Measurements from ENCODE around the gene CLTC.
A peak's percentile ranks its signal among the peaks of the same experiment; 100 is the strongest.

The CLTC gene

DNA sequence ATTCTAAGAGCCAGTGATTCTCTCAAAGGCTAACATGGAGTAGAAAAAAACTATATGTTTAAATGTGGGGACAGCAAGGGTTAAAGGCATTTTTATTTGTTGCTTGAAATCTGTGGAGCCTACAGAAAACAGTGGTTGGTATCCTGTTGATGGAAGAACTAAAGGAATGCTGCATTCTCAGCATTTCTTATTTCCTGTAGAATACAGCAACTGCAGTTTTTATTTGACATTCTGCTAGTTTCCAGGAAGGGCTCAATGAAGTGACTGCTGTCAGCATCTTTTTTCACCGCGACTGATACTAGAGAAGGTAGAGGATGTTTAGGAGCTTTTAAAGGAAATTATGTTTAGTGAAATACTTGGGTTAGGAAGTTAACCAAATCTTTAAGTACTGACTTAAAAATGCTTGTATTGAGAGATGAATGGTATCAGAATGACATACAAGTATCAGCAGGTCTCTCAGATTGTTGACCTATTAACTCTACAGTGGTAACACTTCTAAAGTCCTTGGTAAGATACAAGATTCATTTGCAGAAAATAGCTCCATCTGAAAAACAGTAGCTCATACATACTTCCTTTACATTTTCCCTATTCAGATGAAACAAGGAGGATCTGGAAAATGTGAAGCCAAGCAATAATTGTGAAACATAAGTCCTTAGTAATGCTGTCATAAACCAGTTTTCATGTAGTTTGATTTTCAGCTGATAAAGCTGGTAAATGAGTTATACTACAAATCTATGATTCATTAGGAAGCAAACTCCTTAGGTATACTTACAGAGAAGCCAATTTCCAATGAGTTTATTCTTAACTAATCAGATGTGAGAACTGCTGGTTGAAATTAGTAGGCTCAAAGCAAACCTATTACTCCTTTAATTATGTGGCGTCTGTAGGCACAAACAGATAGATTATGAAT lies 15.2 kb downstream of the CLTC start:
- DNase-seq (ENCODE audit: low read depth): peak; percentile 58

DNA sequence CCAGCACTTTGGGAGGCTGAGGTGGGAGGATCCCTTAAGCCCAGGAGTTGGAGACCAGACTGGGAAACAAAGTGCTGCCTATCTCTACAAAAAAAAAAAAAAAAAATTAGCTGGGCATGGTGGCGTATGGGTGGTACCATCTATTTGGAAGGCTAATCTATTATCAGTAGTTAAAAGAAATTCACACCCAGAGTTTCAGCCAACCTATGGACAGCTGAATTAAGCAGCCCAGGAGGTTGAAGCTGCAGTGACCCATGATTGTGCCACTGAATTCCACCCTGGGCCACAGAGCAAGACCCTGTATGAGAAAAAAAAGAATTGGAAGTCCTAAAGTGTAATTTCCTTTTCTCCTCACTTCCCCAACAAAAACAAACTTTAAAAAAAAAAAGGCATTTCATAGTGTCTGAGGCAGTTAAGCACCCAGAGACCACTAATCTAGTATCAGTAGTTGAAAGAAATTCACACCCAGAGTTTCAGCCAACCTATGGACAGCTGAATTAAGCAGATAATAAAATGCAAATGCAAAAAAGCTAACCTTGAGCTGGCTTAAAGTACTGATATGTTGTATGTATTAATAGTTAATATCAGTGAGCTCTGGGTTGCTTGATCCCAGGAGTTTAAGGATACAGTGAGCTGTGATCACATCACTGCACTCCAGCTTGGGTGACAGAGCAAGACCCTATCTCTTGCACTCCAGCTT lies 18.1 kb downstream of the CLTC start:
- DNase-seq (ENCODE audit: low read depth): no peak

DNA sequence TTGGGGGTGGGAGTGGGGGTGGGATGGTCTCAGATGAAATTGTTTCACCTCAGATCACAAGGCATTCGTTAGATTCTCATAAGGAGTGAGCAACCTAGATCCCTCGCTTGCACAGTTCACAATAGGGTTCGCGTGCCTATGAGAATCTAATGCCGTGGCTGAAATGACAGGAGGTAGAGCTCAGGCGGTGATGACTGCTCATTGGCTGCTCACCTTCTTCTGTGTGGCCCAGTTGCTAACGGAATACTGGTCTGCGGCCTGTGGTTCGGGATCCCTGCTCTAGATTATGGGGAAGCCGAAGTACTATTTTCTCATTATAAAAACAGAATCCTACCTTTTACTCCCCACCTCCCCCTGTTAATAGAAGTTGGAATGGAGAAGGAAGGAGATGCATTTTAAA lies 18.9 kb downstream of the CLTC start:
- no peak for DNase-seq (ENCODE audit: low read depth)

DNA sequence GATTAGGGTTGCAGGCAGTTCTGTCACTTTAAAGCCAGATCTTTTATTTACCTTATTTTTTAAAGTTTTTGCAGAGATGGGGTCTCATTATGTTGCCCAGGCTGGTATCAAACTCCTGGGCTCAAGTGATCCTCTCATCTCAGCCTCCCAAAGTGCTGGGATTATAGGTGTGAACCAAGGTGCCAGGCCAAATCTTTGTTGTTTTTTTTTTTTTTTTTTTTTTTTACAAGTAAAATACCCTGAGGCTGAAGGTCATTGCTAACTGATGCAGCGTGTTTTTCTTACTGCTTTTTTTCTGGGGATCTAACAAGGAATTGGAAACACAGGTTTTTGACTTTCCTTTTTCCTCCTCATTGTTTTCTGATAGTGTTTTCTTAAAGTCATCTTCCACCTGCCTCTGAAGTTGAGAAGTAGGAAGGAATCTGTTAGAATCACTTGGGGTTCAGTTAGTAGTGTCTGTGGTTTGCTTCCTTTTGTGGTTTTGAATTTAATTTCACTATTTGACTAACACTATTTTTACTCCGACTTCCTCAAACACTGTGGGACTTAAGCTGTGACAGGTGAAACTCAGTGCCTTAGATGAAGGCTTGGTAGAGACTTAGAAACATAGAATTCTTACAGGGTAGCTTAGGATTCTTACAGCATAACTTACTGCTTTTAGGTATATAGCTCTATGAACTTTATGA lies 22.2 kb downstream of the CLTC start:
- no peak for DNase-seq (ENCODE audit: low read depth)

DNA sequence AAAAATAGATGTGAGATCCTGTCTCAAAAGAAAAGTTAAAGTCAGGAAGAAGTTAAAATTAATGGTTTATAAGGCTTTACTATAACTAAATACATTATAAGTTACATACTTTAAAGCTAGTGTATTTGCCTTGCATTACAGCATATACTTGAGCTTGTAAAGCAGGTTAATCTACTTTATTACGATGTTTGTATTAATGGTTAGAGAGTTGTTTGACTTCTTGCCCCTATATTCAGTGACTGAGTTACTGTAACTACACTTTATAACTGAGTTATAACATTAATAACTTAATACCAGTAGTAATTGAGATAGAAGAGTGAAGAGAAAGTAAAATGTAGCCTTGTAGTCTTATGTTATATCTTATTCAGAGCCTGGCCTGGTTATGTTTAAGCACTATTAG lies 22.9 kb downstream of the CLTC start:
- DNase-seq (ENCODE audit: low read depth): no peak

DNA sequence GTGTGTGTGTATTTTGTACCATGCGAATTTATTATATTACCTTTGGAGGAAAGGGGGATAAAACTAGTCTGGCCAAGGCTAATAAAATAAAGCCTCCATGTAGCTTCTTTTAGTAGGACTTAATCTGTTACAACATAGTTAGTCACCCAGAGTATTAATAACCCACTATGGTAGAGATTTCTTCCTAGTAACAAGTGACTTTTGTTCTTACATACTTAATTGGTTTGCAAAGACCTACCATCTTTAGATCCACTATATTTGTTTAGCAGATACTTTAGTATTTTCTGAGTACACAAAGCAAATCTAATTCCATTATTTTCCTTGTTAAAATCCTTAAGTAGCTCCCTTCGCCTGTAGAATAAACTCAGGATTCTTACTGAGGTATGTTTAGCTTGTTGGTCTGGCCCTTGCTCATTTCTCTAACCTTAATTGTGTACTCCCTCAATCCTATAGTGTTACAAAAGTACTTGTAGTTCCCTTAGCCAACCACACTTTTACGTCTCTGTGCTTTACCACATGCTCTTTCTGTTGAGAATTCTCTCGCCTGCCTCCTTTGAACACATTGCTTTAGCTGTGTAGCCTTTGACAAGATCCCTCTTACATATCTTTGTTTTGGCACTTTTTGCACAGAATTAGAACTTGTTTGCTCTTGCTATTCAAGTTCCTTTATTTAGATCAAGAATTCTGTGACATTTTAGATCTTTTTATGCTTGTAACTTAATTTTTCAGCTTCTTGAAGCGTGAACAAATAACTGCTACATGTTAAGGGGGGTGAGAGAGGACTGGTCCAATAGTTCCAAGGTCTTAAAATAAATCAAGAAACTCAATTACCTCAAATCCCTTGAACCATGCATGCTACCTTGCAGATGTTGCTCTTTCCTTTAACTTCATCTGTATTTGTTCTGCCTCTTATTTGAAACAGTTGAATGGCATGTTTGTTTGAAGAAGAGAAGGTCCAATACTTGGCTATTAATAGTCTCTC lies 23.8 kb downstream of the CLTC start:
- peak; percentile 80 for DNase-seq (ENCODE audit: low read depth)

DNA sequence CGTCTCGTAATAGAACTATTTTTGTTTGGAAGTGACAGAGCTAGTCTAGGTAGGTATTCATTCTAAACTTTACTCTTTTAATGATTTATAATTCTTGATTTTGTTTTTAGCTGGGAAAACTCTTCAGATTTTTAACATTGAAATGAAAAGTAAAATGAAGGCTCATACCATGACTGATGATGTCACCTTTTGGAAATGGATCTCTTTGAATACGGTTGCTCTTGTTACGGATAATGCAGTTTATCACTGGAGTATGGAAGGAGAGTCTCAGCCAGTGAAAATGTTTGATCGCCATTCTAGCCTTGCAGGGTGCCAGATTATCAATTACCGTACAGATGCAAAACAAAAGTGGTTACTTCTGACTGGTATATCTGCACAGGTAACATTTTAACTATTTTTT lies 27.6 kb downstream of the CLTC start:
- DNase-seq (ENCODE audit: low read depth): no peak

DNA sequence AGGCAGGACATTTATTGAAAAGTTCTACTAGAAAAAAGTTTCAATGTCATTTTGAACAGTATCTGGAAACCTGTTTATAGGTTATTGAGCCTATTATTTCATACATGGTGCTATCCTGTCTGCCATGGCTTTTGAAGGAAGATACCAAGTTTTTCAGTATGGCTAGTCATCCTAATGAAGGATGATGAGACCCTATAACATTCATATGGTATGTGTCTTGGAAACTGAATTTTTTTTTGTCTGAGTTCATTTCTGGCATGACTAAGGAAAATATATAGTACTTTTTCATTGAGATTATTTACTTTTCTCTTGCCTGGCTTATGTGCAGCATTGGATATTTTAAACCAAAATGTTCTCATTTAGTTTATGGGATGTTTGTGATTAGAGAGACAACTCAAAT lies 30.2 kb downstream of the CLTC start:
- no peak for DNase-seq (ENCODE audit: low read depth)

DNA sequence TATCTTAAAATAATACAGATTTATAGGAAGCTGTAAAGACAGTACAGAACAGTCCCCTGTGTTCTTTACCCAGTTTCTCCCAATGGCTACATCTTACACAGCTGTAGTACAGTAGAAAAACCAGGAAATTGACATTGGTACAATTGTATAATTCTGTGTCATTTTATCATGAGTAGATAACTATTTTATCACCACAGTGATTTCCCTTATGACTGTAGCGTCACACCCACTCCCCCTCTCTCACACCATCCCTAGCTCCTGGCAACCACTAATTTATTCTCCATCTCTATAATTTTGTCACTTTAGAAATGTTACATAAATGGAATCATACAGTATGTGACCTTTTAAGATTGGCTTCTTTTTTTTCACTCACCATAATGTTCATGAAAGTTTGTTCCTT lies 30.9 kb downstream of the CLTC start:
- DNase-seq (ENCODE audit: low read depth): no peak

DNA sequence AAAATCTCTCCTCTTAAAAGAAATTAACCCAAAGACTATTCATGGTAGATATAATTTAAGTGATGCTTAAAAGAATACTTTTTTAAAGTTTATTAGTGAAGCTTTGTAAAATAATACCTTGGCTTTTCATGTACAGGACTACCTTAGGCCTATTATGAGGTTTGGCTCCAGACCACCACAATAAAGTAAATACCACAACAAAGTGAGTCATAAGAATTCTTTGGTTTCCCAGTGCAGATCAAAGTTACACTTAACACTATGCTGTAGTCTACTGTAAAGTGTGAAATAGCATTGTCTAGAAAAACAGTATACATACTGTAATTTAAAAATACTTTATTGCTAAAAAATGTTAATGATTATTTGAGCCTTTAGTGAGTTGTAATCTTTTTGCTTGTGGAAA lies 31.7 kb downstream of the CLTC start:
- DNase-seq (ENCODE audit: low read depth): peak; percentile 47

DNA sequence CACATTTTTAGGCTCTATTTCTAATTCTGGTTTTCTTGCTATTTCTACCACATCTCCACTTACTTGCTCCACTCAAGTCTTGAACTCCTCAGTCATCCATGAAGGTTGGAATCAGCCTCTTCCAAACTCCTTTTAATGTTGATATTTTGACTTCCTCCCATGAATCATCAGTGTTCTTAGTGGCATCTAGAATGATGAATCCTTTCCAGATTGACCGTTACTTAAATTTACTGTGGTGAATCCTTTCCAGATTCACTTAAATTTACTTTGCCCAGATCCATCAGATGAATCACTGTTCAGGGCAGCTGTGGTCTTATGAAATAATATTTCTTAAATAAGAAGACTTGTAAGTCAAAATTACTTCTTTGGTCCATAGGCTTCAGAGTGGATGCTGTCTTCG lies 32.4 kb downstream of the CLTC start:
- peak; percentile 84 for DNase-seq (ENCODE audit: low read depth)

DNA sequence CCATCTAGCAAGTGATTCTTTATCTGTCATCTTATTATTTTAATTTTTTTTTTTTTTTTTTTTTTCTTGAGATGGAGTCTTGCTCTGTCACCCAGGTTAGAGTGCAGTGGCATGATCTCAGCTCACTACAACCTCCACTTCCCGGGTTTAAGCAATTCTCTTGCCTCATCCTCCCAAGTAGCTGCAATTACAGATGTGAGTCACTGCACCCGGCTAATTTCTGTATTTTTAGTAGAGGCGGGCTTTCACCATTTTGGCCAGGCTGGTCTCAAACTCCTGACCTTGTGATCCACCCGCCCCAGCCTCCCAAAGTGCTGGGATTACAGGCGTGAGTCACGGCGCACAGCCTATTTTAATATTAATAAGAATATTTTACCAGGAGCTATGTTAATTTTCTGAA lies 36.9 kb downstream of the CLTC start:
- DNase-seq (ENCODE audit: low read depth): peak; percentile 93

DNA sequence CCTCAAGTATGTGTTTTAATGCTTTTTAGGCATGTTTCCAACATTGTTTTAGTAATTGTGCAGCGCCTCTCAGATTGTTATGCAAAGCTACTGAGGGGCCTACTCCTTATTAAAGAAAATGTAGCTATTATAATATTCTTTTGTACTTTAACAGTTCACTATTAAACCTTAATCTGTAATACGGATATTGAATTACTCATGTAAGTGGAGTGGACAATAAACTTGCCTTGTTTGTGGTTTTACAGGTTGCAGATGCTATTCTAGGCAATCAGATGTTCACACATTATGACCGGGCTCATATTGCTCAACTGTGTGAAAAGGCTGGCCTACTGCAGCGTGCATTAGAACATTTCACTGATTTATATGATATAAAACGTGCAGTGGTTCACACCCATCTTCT lies 46.5 kb downstream of the CLTC start:
- DNase-seq (ENCODE audit: low read depth): peak; percentile 77

DNA sequence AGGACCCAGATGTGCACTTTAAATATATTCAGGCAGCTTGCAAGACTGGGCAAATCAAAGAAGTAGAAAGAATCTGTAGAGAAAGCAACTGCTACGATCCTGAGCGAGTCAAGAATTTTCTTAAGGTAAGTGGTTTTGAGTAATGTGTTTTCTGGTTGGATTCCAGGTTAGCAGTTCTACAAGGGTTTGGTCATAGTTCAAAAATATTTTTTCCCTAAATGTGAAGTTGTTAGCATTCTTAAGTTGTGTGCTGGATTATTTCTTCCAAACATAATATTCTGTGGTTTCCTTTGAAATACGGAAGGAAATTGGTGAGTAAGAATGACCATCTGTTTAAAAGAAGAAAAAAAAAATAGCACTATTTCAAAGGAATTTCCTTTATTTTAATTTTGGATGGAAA lies 49.1 kb downstream of the CLTC start:
- peak; percentile 91 for DNase-seq (ENCODE audit: low read depth)

DNA sequence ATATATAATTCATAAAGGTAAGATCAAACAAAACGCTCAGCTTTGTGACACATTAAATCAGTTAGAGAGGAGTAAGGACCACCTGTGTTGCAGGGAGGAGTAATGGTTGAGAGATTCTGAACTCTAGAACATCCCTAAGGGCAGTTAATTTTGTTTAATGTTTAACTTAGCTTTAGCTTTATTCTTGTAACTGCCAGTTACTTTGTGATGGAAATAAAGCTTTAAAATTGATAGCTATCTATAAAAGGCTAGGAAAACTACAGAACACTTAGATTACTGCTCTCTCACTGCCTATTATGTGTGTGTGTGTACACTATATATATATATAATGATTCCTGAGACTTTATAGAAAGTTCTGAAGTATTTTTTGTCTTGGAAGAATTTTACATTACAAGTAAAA lies 49.7 kb downstream of the CLTC start:
- DNase-seq (ENCODE audit: low read depth): no peak

DNA sequence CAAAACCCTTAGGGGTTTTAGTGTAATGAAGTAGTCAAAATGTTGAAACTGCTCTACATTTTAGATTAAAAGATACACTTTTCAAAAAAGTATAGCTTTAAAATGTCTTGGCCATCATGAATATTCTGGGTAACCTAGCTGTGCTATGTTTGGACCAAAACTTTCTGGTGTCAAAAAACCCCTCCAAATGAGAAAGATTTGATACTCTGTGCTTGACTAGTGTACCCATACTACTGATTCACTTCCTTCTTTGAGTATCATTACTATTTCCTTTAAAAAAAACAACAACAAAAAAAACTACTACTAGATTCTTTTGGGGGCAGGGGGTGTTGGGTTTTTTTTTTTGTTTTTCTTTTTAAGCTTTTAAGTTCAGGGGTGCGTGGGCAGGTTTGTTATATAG lies 50.2 kb downstream of the CLTC start:
- DNase-seq (ENCODE audit: low read depth): no peak

DNA sequence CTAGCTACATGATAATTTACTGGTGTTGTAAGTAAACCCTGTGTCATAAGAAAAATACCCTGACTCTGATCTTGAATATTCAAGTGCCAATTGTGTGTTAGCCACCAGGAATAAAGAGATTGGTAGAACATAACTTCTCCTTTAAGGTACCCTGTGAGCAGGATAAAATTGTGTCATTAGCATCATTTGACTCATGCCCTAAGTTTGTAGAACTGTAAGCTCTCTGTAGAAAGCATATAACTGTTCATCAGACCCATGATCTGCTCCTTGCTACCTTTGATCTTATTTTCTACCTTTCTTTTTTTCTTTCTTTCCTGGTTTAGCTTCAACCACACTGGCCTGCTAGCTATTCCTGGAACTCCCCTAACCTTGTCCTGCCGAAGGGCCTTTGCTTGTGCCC lies 51.7 kb downstream of the CLTC start:
- no peak for DNase-seq (ENCODE audit: low read depth)

DNA sequence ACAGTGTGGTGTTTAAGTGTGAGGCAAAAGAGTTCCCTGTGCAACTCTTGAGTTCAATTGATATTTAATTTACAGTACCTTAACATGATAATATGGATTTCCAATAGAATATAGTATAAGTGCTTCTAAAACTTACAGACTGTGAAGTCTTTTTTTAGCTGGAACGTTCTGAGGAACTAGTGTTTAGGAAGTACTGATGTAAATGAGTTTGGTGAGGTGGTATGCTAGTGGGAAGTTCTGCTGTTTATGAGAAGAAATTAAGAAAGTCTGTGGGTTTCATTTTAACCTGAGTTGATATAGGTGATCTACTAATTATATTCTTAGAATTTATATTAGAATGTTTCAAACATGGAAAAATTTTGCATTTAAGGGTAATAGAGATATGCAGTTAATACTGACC lies 55.5 kb downstream of the CLTC start:
- DNase-seq (ENCODE audit: low read depth): no peak

DNA sequence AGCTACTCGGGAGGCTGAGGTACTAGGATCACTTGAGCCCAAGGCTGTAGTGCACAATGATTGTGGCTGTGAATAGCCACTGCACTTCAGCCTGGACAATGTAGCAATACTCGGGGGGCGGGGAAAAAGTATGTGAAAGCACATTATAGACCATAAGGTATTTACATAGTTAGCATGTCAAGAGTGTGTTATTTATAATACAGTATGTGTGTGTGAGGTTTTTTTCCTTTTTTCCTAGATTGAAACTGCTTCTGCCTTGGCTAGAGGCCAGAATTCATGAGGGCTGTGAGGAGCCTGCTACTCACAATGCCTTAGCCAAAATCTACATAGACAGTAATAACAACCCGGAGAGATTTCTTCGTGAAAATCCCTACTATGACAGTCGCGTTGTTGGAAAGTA lies 57.0 kb downstream of the CLTC start:
- no peak for DNase-seq (ENCODE audit: low read depth)

DNA sequence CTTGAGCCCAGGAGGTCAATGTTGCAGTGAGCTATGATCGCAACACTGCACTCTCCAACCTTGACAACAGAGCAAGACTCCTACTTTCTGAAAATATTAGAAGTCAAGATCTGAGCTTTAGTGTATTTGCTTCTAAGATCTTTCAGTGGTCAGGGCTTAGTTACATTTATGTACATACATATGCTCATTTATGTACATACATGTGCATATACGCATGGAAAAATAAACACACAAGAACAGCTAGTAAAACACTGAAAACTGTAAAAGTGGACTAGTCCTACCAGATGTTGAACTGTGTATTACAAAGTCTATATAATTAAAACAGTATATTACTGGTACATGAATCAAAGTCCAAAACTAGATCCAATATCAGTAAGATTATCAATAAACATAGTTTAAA lies 59.2 kb downstream of the CLTC start:
- no peak for DNase-seq (ENCODE audit: low read depth)

DNA sequence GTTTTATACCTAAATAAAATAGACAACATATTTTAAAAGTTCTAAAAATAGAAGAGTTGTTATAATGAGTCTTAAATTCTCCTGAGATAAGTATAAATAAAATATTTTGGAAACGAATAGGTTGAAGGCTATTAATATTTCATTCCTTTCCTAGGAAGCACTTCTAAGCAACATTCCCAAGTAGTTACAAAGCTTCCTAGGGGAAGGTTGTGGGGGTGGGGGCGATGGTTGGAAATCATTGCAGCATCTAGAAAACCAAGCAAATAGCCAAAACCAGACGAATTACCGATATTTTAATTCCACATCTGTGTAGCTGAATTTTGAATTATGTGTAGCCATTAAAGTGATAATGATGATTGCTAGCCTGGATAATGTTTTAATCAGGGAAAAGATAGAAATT lies 60.6 kb downstream of the CLTC start:
- no peak for DNase-seq (ENCODE audit: low read depth)

DNA sequence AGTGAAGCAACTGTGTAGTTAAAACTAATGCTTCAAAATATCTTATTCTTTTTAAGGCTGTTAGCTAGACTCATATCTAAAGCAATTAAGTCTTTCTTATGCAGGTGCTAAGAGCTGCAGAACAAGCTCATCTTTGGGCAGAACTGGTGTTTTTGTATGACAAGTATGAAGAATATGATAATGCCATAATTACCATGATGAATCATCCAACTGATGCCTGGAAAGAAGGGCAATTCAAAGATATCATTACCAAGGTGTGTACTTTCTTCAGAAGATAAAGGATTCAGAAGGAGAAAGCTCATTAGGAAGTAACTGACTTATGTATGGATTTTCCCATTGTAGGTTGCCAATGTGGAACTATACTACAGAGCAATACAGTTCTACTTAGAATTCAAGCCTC lies 63.6 kb downstream of the CLTC start:
- no peak for DNase-seq (ENCODE audit: low read depth)

All from amniotic epithelial cell (primary cell).